SK-N-SH (cell line): ENCODE results near the gene KRT17. TPM values are rescaled to one million over a fixed set of nuclear protein-coding genes. Genes with fewer than 3 reads are reported as not detected.

Source experiments
- CTCF ChIA-PET: fragments of 300-600, 350-600 bp; formaldehyde crosslinking; extraction: SDS; loops from one replicate; lab custom pipeline; 2021; lab: Yijun Ruan, JAX
- POLR2A ChIA-PET: fragments of 350-600 bp; sonication (Branson Sonifier 250); formaldehyde crosslinking; extraction: SDS; loops from one replicate; lab custom pipeline; 2020; ENCODE audit warnings: antibody characterized with exemption, inconsistent platforms; lab: Yijun Ruan, JAX
- DNase-seq: peaks from one replicate; pipeline ENCODE4 v3.0.0; 2012
- H2AFZ ChIP-seq: fragments of 200-600 bp; sonication (generic); 2 replicates; pipeline ENCODE4 v1.8.1; 2016; ENCODE audit warnings: antibody characterized with exemption, mild to moderate bottlenecking, low read depth
- H3F3A ChIP-seq: fragments of 200-600 bp; sonication (generic); replicated peaks from 2 replicates; pipeline ENCODE3; 2016; ENCODE audit warnings: antibody characterized with exemption, mild to moderate bottlenecking; ENCODE audit not compliant: insufficient read depth
- H3K27ac ChIP-seq, 2 experiments: fragments of 200-500 bp in 1 of 2; fragments of 200-600 bp in 1 of 2; sonication (Bioruptor generic) in 1 of 2; sonication (generic), shearing (Covaris generic) in 1 of 2; 2 replicates each; pipeline versions ENCODE4 v1.5.1 to v1.6.1; 2014 to 2016; ENCODE audit warnings: low read depth in 2 of 2, inconsistent platforms in 1 of 2, low read length in 1 of 2, mild to moderate bottlenecking in 1 of 2, mixed read lengths in 1 of 2
- H3K27me3 ChIP-seq: fragments of 200-600 bp; sonication (generic), shearing (Covaris generic); 2 replicates; pipeline ENCODE4 v1.6.1; 2016; ENCODE audit warnings: mixed run types; ENCODE audit not compliant: insufficient read depth
- H3K36me3 ChIP-seq, 2 experiments: fragments of 200-500 bp in 1 of 2; fragments of 200-600 bp in 1 of 2; sonication (Bioruptor generic) in 1 of 2; sonication (generic) in 1 of 2; replicated peaks in 1 of 2; 2 replicates each; pipeline versions ENCODE3 to v1.5.1; 2014 to 2016; ENCODE audit warnings: low read length in 1 of 2, mild to moderate bottlenecking in 1 of 2; ENCODE audit not compliant: insufficient read depth in 2 of 2, control insufficient read depth in 1 of 2
- H3K4me1 ChIP-seq, 2 experiments: fragments of 200-500 bp in 1 of 2; fragments of 200-600 bp in 1 of 2; sonication (Bioruptor generic) in 1 of 2; sonication (generic), shearing (Covaris generic) in 1 of 2; 2 replicates each; pipeline versions ENCODE4 v1.5.1 to v1.6.1; 2014 to 2016; ENCODE audit warnings: low read depth in 1 of 2, low read length in 1 of 2, mixed run types in 1 of 2; ENCODE audit not compliant: insufficient read depth in 2 of 2, control insufficient read depth in 1 of 2
- H3K4me2 ChIP-seq: fragments of 200-600 bp; sonication (generic), shearing (Covaris generic); 2 replicates; pipeline ENCODE4 v1.6.1; 2017; ENCODE audit warnings: mixed run types
- H3K4me3 ChIP-seq, 2 experiments: fragments of 200-500 bp in 1 of 2; fragments of 200-600 bp in 1 of 2; sonication (Bioruptor generic) in 1 of 2; sonication (generic), shearing (Covaris generic) in 1 of 2; 2 replicates each; pipeline versions ENCODE4 v1.5.1 to v1.8.1; 2014 to 2016; ENCODE audit warnings: low read depth in 2 of 2, inconsistent platforms in 1 of 2, low read length in 1 of 2, mild to moderate bottlenecking in 1 of 2, mixed read lengths in 1 of 2, moderate library complexity in 1 of 2
- H3K79me2 ChIP-seq: fragments of 200-600 bp; sonication (generic); 2 replicates; pipeline ENCODE4 v1.8.1; 2017; ENCODE audit warnings: mild to moderate bottlenecking; ENCODE audit not compliant: insufficient read depth
- H3K9ac ChIP-seq: fragments of 200-600 bp; sonication (generic); 2 replicates; pipeline ENCODE4 v1.6.1; 2017; ENCODE audit warnings: mixed run types
- H3K9me2 ChIP-seq: fragments of 200-600 bp; sonication (generic); 2 replicates; pipeline ENCODE4 v1.6.1; 2017; ENCODE audit warnings: mixed run types
- H3K9me3 ChIP-seq: fragments of 200-600 bp; sonication (generic); 2 replicates; pipeline ENCODE4 v1.6.1; 2017; ENCODE audit warnings: mixed run types, mild to moderate bottlenecking, moderate library complexity
- H4K20me1 ChIP-seq: fragments of 200-600 bp; sonication (generic); 2 replicates; pipeline ENCODE4 v1.6.1; 2017; ENCODE audit warnings: mild to moderate bottlenecking, mixed run types; ENCODE audit not compliant: insufficient read depth
- CTCF ChIP-seq: fragments of 200-600 bp; sonication (generic); IDR thresholded peaks from 2 replicates; pipeline ENCODE4 v1.6.1; 2017; ENCODE audit warnings: antibody characterized with exemption, mild to moderate bottlenecking, moderate library complexity
- FOSL2 ChIP-seq: IDR thresholded peaks from 2 replicates; pipeline ENCODE4 v1.4.0; 2012; ENCODE audit warnings: low read depth, mild to moderate bottlenecking, moderate library complexity, borderline replicate concordance
- IRF3 ChIP-seq: fragments of 150-350 bp; IDR thresholded peaks from 2 replicates; pipeline ENCODE4 v1.6.1; 2016; ENCODE audit warnings: mild to moderate bottlenecking, low read depth, low read length
- JUND ChIP-seq: IDR thresholded peaks from 2 replicates; pipeline ENCODE4 v1.4.0; 2012
- SIN3A ChIP-seq: IDR thresholded peaks from 2 replicates; pipeline ENCODE4 v1.6.1; 2012; ENCODE audit warnings: low read depth, mild to moderate bottlenecking, low read length, moderate library complexity, borderline replicate concordance
- WGBS: methylation state at CpG from one replicate; pipeline ENCODE4 v1.1.6; 2017; ENCODE audit warnings: low lambda C conversion rate; 5-methylcytosine and 5-hydroxymethylcytosine counted together
- polyA plus RNA-seq, 3 experiments: library from polyadenylated mRNA; depleted of rRNA; stranded (reverse); fragments of >200 nt; gene quantifications; 2 replicates each; pipeline ENCODE4 v1.2.3, GENCODE V29; 2012
- TF ChIP-seq, protein P1 (sequence below): IDR thresholded peaks from 2 replicates; pipeline ENCODE4 v1.6.1; 2012; ENCODE audit warnings: mild to moderate bottlenecking, low read depth, low read length, moderate library complexity
- TF ChIP-seq, protein P2 (sequence below): IDR thresholded peaks from 2 replicates; pipeline ENCODE4 v1.4.0; 2012; ENCODE audit warnings: low read depth, borderline replicate concordance
- TF ChIP-seq, protein P3 (sequence below): IDR thresholded peaks from 2 replicates; pipeline ENCODE4 v1.4.0; 2012; ENCODE audit warnings: low read depth

KRT17 gene
- polyA plus RNA-seq, 1 of the 3 experiments (the other 2 are of a cell fraction), result 0.39 TPM

DNA sequence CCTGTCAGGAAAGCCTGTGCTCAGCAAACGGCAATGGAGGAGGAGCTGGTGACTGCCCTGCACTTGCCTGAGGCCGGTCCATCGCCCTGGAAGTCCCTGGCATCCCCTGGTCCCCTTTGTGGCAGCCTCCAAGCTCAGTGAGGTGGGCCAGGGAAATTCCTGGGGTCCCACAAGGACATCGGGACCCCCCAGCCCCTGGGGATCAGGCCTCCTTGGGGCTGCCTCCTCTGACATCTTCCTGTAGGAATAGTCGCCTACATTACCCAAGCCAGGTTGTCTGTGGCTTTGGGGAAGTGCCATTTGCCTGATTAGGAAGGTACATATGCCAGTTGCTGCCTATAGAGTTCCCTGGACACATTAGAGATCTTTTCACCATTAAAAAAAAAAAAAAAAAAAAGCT is 45.4 kb downstream of the KRT17 start:
- 41% methylated on average over 3 of the region's 5 CpGs for WGBS
- Histone ChIP-seq H3K4me2 (no peak overlapping the region), H3K79me2 (no peaks in the 10 kb centered on the region), H4K20me1 (no peaks in the 10 kb centered on the region), H3K4me1 (peaks cover 0 to 3% of the 10 kb centered on the region in 2 experiments; a peak in 1 of 4 replicates), H3F3A (no peaks in the 10 kb centered on the region), H3K27me3 (peaks cover 5% of the 10 kb centered on the region; the same call in 1 of the 2 replicates), H3K4me3 (no peak overlapping the region), H3K9me3 (no peaks in the 10 kb centered on the region), H3K27ac (no peak overlapping the region), H3K36me3 (no peaks in the 10 kb centered on the region), H2AFZ (no peak overlapping the region), H3K9me2 (no peaks in the 10 kb centered on the region), H3K9ac (no peak overlapping the region)
- DNase-seq, result no peak
- ChIA-PET CTCF (interaction anchor here (0.5 to 2.7 kb wide), 17 partner anchors 11 to 760 kb away, joined by 3 to 57 read pairs (median 5); no protein-coding TSS in a partner anchor), POLR2A (interaction anchor here (1.1 kb wide), 1 partner anchor 70 kb away, joined by 3 read pairs; no protein-coding TSS in a partner anchor)
- TF ChIP-seq, protein P1, sequence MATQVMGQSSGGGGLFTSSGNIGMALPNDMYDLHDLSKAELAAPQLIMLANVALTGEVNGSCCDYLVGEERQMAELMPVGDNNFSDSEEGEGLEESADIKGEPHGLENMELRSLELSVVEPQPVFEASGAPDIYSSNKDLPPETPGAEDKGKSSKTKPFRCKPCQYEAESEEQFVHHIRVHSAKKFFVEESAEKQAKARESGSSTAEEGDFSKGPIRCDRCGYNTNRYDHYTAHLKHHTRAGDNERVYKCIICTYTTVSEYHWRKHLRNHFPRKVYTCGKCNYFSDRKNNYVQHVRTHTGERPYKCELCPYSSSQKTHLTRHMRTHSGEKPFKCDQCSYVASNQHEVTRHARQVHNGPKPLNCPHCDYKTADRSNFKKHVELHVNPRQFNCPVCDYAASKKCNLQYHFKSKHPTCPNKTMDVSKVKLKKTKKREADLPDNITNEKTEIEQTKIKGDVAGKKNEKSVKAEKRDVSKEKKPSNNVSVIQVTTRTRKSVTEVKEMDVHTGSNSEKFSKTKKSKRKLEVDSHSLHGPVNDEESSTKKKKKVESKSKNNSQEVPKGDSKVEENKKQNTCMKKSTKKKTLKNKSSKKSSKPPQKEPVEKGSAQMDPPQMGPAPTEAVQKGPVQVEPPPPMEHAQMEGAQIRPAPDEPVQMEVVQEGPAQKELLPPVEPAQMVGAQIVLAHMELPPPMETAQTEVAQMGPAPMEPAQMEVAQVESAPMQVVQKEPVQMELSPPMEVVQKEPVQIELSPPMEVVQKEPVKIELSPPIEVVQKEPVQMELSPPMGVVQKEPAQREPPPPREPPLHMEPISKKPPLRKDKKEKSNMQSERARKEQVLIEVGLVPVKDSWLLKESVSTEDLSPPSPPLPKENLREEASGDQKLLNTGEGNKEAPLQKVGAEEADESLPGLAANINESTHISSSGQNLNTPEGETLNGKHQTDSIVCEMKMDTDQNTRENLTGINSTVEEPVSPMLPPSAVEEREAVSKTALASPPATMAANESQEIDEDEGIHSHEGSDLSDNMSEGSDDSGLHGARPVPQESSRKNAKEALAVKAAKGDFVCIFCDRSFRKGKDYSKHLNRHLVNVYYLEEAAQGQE, result no peak
- TF ChIP-seq SIN3A (no peak), IRF3 (no peak), CTCF (no peak), FOSL2 (no peak), JUND (no peak)
- TF ChIP-seq, protein P2, sequence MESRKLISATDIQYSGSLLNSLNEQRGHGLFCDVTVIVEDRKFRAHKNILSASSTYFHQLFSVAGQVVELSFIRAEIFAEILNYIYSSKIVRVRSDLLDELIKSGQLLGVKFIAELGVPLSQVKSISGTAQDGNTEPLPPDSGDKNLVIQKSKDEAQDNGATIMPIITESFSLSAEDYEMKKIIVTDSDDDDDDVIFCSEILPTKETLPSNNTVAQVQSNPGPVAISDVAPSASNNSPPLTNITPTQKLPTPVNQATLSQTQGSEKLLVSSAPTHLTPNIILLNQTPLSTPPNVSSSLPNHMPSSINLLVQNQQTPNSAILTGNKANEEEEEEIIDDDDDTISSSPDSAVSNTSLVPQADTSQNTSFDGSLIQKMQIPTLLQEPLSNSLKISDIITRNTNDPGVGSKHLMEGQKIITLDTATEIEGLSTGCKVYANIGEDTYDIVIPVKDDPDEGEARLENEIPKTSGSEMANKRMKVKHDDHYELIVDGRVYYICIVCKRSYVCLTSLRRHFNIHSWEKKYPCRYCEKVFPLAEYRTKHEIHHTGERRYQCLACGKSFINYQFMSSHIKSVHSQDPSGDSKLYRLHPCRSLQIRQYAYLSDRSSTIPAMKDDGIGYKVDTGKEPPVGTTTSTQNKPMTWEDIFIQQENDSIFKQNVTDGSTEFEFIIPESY, result no peak
- TF ChIP-seq, protein P3, sequence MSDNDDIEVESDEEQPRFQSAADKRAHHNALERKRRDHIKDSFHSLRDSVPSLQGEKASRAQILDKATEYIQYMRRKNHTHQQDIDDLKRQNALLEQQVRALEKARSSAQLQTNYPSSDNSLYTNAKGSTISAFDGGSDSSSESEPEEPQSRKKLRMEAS, result no peak
